ENCODE measurements around the gene PPP2R2B. TPM values are rescaled to one million over a fixed set of nuclear protein-coding genes. Genes with fewer than 3 reads are reported as not detected.

PPP2R2B gene
- total RNA-seq, 1 donor: not detected

DNA sequence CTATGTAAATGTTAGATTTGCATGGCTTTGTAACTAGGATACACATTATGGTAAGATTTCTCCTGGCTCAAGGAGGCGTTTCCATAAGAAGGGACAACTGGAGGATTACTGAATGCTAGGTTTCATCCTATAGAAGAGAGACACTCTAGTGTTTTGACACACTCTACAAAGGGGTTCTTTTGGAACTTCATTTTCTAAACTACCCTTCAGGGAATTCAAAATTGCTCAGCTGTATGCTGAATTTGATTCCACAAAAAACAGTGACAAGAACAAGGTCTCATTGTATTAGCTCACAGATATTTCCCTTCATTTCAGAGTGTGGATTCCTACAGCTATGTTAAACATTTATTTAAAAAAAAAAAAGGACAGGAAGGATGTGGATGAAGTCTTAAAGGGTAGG is 151.7 kb downstream of the PPP2R2B start:
- Histone ChIP-seq H2AFZ (ENCODE audit: low read length) (no peak overlapping the region), H3K4me3 (ENCODE audit: insufficient read depth, low read length) (no peak overlapping the region), H3K27ac (ENCODE audit: low read depth, low read length) (no peak overlapping the region), H3K36me3 (ENCODE audit: insufficient read depth, low read length) (no peaks in the 10 kb centered on the region), H3K4me1 (ENCODE audit: insufficient read depth, low read length) (peaks cover 13% of the 10 kb centered on the region), H3K79me2 (ENCODE audit: insufficient read depth, low read length) (no peaks in the 10 kb centered on the region), H4K20me1 (ENCODE audit: insufficient read depth, low read length) (no peaks in the 10 kb centered on the region), H3K27me3 (ENCODE audit: insufficient read depth, low read length) (no peaks in the 10 kb centered on the region), H3K9me3 (ENCODE audit: low read depth, low read length) (no peaks in the 10 kb centered on the region), H3K4me2 (ENCODE audit: insufficient read depth, low read length) (no peak overlapping the region)
- TF ChIP-seq, protein P1, sequence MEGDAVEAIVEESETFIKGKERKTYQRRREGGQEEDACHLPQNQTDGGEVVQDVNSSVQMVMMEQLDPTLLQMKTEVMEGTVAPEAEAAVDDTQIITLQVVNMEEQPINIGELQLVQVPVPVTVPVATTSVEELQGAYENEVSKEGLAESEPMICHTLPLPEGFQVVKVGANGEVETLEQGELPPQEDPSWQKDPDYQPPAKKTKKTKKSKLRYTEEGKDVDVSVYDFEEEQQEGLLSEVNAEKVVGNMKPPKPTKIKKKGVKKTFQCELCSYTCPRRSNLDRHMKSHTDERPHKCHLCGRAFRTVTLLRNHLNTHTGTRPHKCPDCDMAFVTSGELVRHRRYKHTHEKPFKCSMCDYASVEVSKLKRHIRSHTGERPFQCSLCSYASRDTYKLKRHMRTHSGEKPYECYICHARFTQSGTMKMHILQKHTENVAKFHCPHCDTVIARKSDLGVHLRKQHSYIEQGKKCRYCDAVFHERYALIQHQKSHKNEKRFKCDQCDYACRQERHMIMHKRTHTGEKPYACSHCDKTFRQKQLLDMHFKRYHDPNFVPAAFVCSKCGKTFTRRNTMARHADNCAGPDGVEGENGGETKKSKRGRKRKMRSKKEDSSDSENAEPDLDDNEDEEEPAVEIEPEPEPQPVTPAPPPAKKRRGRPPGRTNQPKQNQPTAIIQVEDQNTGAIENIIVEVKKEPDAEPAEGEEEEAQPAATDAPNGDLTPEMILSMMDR (IDR thresholded peaks at IDR 0.05; ENCODE audit: extremely low read depth, low read depth, low read length): no peak
- DNase-seq (ENCODE audit: insufficient read length, low spot score, missing footprints): no peak

DNA sequence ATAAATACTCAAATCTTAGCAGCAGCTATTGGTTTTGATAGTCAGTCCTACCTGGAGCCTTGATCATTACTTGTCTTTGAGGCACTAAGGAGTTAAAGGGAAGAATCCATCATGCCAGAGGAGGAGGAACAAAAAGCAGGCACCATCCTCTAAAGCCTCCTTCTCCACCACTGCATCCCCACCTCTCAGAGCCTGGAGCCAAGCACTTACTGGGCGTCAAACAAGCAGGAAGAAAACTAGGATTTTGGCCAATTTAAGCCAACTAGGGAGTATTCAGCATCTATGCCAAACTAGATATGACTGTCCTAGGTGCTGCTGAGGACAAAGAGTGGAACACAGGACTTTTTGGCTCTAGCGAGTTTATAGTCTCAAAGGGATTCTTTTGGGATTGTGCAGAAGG is 152.5 kb downstream of the PPP2R2B start:
- no peaks in the 10 kb centered on the region for H3K36me3 ChIP-seq (ENCODE audit: insufficient read depth, low read length)
- H3K4me1 ChIP-seq (ENCODE audit: insufficient read depth, low read length): peaks cover 4% of the 10 kb centered on the region
- H2AFZ ChIP-seq (ENCODE audit: low read length): no peak overlapping the region
- H4K20me1 ChIP-seq (ENCODE audit: insufficient read depth, low read length): no peaks in the 10 kb centered on the region
- H3K4me2 ChIP-seq (ENCODE audit: insufficient read depth, low read length): no peak overlapping the region
- DNase-seq (ENCODE audit: insufficient read length, low spot score, missing footprints): no peak
- no peak overlapping the region for H3K4me3 ChIP-seq (ENCODE audit: insufficient read depth, low read length)
- TF ChIP-seq, protein P1 (IDR thresholded peaks at IDR 0.05; ENCODE audit: extremely low read depth, low read depth, low read length): no peak
- H3K79me2 ChIP-seq (ENCODE audit: insufficient read depth, low read length): no peaks in the 10 kb centered on the region
- H3K27ac ChIP-seq (ENCODE audit: low read depth, low read length): no peak overlapping the region
- H3K9me3 ChIP-seq (ENCODE audit: low read depth, low read length): no peaks in the 10 kb centered on the region
- H3K27me3 ChIP-seq (ENCODE audit: insufficient read depth, low read length): no peaks in the 10 kb centered on the region

DNA sequence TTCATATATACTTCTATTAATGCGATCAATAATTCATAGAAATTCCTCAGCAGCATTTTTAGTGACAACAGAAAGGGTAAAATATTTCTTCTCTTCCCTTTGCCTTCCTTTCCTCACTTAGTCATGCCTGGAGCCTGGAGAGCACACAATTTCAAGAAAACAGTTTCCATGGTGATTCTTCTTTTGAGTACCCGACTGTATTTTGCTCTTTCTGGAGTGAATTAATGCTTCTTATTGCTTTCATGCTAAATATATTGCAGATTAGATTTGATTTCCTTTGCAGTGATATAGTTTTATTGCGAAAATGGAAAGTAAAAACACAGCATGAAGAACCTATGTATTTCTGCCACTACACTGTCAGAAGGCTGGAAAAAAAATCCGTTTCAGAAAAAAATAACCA is 153.5 kb downstream of the PPP2R2B start:
- H2AFZ ChIP-seq (ENCODE audit: low read length): no peak overlapping the region
- H3K27ac ChIP-seq (ENCODE audit: low read depth, low read length): no peak overlapping the region
- no peaks in the 10 kb centered on the region for H3K79me2 ChIP-seq (ENCODE audit: insufficient read depth, low read length)
- peaks cover 4% of the 10 kb centered on the region for H3K4me1 ChIP-seq (ENCODE audit: insufficient read depth, low read length)
- H4K20me1 ChIP-seq (ENCODE audit: insufficient read depth, low read length): no peaks in the 10 kb centered on the region
- no peak for DNase-seq (ENCODE audit: insufficient read length, low spot score, missing footprints)
- H3K9me3 ChIP-seq (ENCODE audit: low read depth, low read length): no peaks in the 10 kb centered on the region
- no peaks in the 10 kb centered on the region for H3K36me3 ChIP-seq (ENCODE audit: insufficient read depth, low read length)
- H3K4me2 ChIP-seq (ENCODE audit: insufficient read depth, low read length): no peak overlapping the region
- TF ChIP-seq, protein P1 (IDR thresholded peaks at IDR 0.05; ENCODE audit: extremely low read depth, low read depth, low read length): no peak
- H3K4me3 ChIP-seq (ENCODE audit: insufficient read depth, low read length): no peak overlapping the region
- no peaks in the 10 kb centered on the region for H3K27me3 ChIP-seq (ENCODE audit: insufficient read depth, low read length)

DNA sequence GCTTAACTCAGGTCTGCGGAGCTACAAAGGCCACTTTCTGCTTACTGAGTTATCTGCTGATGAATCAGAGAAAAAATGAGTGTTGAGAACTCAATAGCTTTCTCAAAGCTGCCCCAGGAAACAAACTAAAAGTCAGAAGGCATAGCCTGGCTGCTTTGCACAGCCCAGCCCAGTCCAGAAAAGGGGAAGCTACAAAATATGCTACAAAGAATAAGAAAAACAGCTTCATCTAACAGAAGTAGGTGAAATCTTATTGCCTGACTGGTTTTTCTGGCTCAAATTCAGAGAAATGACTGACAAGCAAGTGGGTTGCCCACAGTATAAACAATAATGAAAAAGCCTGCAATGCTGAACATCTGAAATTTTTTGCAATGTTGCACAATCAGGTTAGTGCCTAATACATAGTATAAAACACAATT is 156.2 kb downstream of the PPP2R2B start:
- no peaks in the 10 kb centered on the region for H3K27me3 ChIP-seq (ENCODE audit: insufficient read depth, low read length)
- TF ChIP-seq, protein P1 (IDR thresholded peaks at IDR 0.05; ENCODE audit: extremely low read depth, low read depth, low read length): no peak
- no peak overlapping the region for H3K27ac ChIP-seq (ENCODE audit: low read depth, low read length)
- no peaks in the 10 kb centered on the region for H3K79me2 ChIP-seq (ENCODE audit: insufficient read depth, low read length)
- no peaks in the 10 kb centered on the region for H3K9me3 ChIP-seq (ENCODE audit: low read depth, low read length)
- no peaks in the 10 kb centered on the region for H4K20me1 ChIP-seq (ENCODE audit: insufficient read depth, low read length)
- no peak overlapping the region for H3K4me2 ChIP-seq (ENCODE audit: insufficient read depth, low read length)
- no peak overlapping the region for H2AFZ ChIP-seq (ENCODE audit: low read length)
- H3K36me3 ChIP-seq (ENCODE audit: insufficient read depth, low read length): no peaks in the 10 kb centered on the region
- H3K4me1 ChIP-seq (ENCODE audit: insufficient read depth, low read length): peaks cover 4% of the 10 kb centered on the region
- DNase-seq (ENCODE audit: insufficient read length, low spot score, missing footprints): no peak
- H3K4me3 ChIP-seq (ENCODE audit: insufficient read depth, low read length): no peak overlapping the region

Data from osteoblast (primary cell).